ENCODE data around the gene CDK7.
"Not testable (repeated sequence)": the region's sequence is repeated elsewhere in the genome, so short reads cannot be mapped to it uniquely, and the experiment has no call there.

Gene CDK7

DNA sequence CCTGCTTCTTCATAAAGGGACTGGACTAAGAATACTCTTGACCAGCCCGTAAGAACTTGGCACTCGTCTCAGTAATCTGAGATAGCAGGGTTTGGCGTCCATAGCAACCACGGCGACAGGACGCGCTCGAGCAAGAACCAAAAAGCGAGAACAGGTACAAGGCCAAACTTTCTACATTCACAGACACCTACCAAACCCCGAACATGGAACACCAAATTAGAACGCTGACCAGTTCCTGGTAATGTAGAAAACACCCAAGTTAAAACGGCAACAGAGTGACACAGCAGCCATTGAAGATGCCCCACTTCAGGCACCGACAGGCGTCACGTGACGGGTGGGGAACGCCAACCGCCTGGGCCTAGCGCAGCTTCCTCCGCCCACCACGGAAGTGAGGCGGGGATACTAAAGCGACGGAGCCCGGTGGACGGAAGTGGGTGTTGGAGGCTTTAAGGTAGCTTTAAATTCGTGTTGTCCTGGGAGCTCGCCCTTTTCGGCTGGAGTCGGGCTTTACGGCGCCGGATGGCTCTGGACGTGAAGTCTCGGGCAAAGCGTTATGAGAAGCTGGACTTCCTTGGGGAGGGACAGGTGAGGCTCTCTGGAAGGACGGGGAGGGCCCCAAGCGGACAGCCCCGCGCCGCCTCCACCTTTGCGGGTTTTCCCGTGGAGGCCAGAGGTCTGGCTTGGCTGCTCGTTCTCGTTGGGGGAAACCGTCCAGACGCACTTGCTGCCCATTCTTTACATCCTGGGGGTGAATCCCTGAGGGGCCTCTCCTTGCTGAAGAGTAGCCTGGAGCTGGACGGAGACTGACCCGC lies at the start of gene CDK7:
Gene CDK7, plus strand, starts transcription at position 430 of the 812 bp plus-strand sequence. Its CDS starts 90 bp downstream, at position 520.
- DNase-seq = peak; percentile 89 to 93

DNA sequence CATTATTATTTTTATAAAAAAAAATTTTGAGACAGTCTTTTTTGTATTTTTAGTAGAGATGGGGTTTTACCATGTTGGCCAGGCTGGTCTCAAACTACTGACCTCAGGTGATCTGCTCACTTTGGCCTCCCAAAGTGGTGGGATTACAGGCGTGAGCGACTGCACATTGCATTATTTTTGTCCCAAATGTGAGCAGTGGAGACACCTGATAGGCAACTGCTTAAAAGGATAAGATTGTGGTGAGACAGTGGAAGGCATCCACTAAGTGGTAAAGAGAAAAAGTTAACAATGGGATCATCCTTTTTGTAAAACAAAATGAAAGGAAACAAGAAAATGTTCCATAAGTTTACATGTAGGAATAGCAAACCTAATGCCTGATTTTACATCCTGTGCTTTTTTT lies 47.3 kb upstream of the CDK7 start:
- no peak for DNase-seq

- no peak for DNase-seq
Observed at GRCh38 chr5:69188811-69189161, 45.9 kb upstream of the CDK7 start.

DNA sequence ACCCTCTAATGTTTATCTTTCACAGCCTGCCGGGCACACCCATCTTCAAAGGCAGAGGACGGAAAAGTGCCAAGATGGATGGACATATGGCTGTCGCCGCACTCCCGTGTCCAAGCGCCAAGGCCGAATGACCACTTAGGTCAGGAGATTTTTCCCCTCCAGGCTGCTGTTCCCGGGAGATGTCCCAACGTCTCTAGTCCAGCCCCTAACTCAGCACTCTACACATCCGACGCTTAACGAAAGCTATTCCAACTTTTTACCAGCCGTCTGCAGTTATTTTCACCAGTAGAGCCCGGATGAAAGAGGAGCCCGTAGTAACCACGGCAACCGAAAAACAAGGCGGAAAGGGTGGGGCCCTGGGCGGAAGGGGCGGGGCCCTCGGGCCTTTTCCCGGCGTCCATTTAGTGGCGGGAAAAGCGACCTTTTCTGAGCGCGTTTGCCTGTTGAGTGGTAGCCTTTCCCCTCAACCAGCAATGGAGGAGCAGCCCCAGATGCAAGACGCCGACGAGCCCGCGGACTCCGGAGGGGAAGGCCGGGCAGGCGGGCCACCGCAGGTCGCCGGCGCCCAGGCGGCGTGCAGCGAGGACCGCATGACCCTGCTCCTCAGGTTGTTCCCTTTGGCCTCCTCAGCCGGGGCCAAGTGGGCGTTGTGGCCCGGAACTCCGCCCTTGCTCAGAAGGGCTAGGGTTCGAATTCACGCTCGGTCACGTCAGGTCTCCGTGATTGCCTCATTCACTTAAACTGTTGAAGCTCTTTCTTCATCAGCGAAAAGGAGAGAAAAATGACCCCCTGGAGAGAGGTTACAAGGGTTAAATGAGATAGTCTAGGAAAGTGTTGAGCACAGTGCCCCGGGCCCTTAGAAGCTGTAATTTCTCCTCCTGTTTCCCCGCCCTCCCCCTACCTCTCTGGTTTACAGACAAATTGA lies 45.3 kb upstream of the CDK7 start, which contains the start of gene CENPH:
Gene CENPH, plus strand, starts transcription at position 422 of the 925 bp plus-strand sequence. Its CDS starts 52 bp downstream, at position 474.
- DNase-seq = peak; percentile 83 to 86

GRCh38 chr5:69202497-69202896 lies 32.2 kb upstream of the CDK7 start:
- DNase-seq = no peak

GRCh38 chr5:69206528-69207190 lies 28.0 kb upstream of the CDK7 start:
- no peak for DNase-seq

GRCh38 chr5:69209602-69210001 lies 25.1 kb upstream of the CDK7 start:
- DNase-seq = no peak

GRCh38 chr5:69211200-69211599 lies 23.5 kb upstream of the CDK7 start:
- DNase-seq = no peak

DNA sequence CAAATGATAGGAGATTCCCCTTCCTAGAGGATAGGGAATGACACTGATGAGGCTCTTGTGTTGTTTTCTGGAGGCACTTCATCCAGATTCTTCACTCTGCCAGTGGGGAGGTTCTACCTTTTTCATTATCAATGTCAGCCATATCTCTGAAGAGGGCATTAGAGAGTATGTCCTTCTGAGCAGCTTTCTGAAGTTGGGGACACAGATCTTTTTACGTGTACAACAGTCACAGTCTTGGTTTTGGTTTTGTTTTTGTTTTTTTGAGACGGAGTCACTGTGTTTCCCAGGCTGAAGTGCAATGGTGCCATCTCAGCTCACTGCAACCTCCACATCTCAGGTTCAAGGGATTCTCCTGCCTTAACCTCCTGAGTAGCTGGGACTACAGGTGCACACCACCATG lies 22.7 kb upstream of the CDK7 start:
- DNase-seq = no peak

GRCh38 chr5:69213513-69214215 lies 21.0 kb upstream of the CDK7 start:
- DNase-seq = no peak

- DNase-seq = no peak
Observed at GRCh38 chr5:69217151-69217511, 17.6 kb upstream of the CDK7 start.

DNA sequence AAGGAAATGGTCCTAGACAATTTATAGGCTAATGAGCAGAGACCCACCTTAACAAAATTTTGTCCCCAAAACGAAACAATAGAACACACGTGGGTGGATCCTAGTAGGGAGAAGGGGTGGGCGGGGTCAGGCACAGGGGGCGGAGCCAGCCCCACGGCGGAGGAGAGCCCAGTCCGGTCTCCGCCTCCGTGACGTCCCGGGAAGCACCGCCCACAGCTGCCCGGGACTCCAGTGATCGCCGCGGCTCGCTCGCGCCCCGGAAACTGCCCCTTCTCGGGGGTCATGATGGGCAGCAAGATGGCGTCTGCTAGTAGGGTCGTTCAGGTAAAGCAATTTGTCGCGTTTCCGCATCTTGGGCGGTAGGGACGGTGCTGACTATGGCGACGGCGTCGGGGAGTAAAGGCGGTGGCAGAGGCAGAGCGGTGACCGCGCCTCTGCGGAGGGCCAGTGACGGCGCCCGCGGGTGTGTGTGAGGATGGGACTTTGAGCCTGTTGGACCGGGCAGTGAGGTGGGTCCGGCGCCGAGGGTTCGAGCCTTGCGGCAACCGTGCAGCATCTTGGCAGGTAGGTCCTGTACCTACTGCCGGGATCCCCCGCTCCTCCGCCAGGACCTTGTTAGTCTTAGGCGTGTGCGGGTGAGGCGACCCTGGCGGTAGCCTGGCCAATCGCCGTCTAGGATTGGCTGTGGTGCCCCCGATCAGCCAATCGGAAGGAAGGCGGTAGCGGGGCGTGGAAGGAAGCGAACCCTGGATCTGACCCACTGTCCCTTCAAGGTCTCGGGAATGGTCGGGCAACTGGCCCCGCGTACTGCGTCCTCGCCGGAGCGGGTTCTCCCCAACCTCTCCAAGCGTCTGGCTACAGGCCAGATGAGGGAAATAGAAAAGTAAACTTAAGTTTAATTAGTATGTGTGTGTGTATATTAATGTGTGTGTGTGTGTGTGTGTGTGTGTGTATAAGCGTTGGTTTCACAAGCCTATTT lies 16.8 kb upstream of the CDK7 start:
- DNase-seq = peak; percentile 91

DNA sequence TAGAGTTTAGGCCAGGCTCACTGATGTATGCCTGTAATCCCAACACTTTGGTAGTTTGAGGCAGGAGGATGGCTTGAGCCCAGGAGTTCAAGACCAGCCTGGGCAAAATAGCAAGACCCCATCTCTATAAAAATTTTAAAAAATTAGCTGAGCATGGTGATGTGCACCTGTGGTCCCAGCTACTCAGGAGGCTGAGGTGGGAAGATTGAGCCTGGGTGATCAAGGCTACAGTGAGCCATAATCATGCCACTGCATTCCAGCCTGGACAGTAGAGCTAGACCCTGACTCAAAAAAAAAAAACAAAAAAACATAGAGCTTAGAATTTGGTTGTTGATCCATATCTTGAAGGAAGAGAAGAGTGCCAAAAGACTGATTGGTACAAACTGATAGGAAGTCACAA lies 14.7 kb upstream of the CDK7 start:
- DNase-seq = no peak

GRCh38 chr5:69220371-69220770 lies 14.3 kb upstream of the CDK7 start:
- DNase-seq = not testable (repeated sequence)

- DNase-seq = not testable (repeated sequence)
Observed at GRCh38 chr5:69220833-69221232, 13.9 kb upstream of the CDK7 start.

- DNase-seq = no peak
Observed at GRCh38 chr5:69224520-69224919, 10.2 kb upstream of the CDK7 start.

GRCh38 chr5:69225860-69226259 lies 8.8 kb upstream of the CDK7 start:
- no peak for DNase-seq

- no peak for DNase-seq
Observed at GRCh38 chr5:69230181-69230580, 4.5 kb upstream of the CDK7 start.

GRCh38 chr5:69231281-69231680 lies 3.4 kb upstream of the CDK7 start:
- no peak for DNase-seq

GRCh38 chr5:69231851-69232250 lies 2.8 kb upstream of the CDK7 start:
- DNase-seq = no peak

DNA sequence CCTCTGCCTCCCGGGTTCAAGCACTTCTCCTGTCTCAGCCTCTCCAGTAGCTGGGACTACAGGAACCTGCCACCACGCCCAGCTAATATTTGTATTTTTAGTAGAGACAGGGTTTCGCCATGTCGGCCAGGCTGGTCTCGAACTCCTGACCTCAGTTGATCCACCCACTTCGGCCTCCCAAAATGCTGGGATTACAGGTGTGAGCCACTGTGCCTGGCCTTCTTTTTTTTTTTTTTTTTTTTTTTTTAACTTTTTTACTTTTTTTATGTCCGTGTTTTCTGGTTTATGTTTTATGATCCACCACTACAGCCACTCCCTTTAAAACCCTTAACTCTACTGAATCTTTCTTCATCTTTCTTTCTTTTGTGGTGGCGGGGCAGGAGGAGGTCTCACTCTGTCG lies 2.0 kb downstream of the CDK7 start:
- DNase-seq = not testable (repeated sequence)

Data from SHP77 (cell line).